Measurements from ENCODE around the gene PAM.

The PAM gene

GRCh38 chr5:103027267-103027666 lies 272.2 kb downstream of the PAM start:
- in situ Hi-C loops (cut with MboI; ENCODE audit: low sequenced_read_pairs, unreplicated experiment) = loop anchor here (25.0 kb wide), 1 partner anchor 440 kb away; no protein-coding TSS in a partner anchor
- no peak for TF ChIP-seq CTCF (IDR thresholded peaks at IDR 0.05; ENCODE audit: borderline replicate concordance, control extremely low read depth, extremely low read depth, insufficient read depth, missing control alignments)
- DNase-seq (ENCODE audit: low spot score) = no peak

GRCh38 chr5:103031607-103032006 lies 276.5 kb downstream of the PAM start:
- peak; percentile 3 for TF ChIP-seq CTCF (IDR thresholded peaks at IDR 0.05; ENCODE audit: borderline replicate concordance, control extremely low read depth, extremely low read depth, insufficient read depth, missing control alignments)
- in situ Hi-C loops (cut with MboI; ENCODE audit: low sequenced_read_pairs, unreplicated experiment) = loop anchor here (25.0 kb wide), 1 partner anchor 444 kb away; no protein-coding TSS in a partner anchor
- DNase-seq (ENCODE audit: low spot score) = no peak

GRCh38 chr5:103033696-103034095 lies 278.6 kb downstream of the PAM start:
- in situ Hi-C loops (cut with MboI; ENCODE audit: low sequenced_read_pairs, unreplicated experiment) = loop anchor here (25.0 kb wide), 1 partner anchor 446 kb away; no protein-coding TSS in a partner anchor
- TF ChIP-seq CTCF (IDR thresholded peaks at IDR 0.05; ENCODE audit: borderline replicate concordance, control extremely low read depth, extremely low read depth, insufficient read depth, missing control alignments) = no peak
- no peak for DNase-seq (ENCODE audit: low spot score)

GRCh38 chr5:103034662-103035392 lies 279.7 kb downstream of the PAM start:
- no peak for DNase-seq (ENCODE audit: low spot score)
- no peak for TF ChIP-seq CTCF (IDR thresholded peaks at IDR 0.05; ENCODE audit: borderline replicate concordance, control extremely low read depth, extremely low read depth, insufficient read depth, missing control alignments)
- in situ Hi-C loops (cut with MboI; ENCODE audit: low sequenced_read_pairs, unreplicated experiment) = loop anchor here (25.0 kb wide), 1 partner anchor 448 kb away; no protein-coding TSS in a partner anchor

- in situ Hi-C loops (cut with MboI; ENCODE audit: low sequenced_read_pairs, unreplicated experiment) = loop anchor here (25.0 kb wide), 1 partner anchor 448 kb away; no protein-coding TSS in a partner anchor
- no peak for DNase-seq (ENCODE audit: low spot score)
- TF ChIP-seq CTCF (IDR thresholded peaks at IDR 0.05; ENCODE audit: borderline replicate concordance, control extremely low read depth, extremely low read depth, insufficient read depth, missing control alignments) = no peak
These were observed 280.6 kb downstream of the PAM start for GRCh38 chr5:103035701-103036100.

GRCh38 chr5:103036601-103037000 lies 281.5 kb downstream of the PAM start:
- TF ChIP-seq CTCF (IDR thresholded peaks at IDR 0.05; ENCODE audit: borderline replicate concordance, control extremely low read depth, extremely low read depth, insufficient read depth, missing control alignments) = no peak
- in situ Hi-C loops (cut with MboI; ENCODE audit: low sequenced_read_pairs, unreplicated experiment) = loop anchor here (25.0 kb wide), 1 partner anchor 449 kb away; no protein-coding TSS in a partner anchor
- no peak for DNase-seq (ENCODE audit: low spot score)

Measured in GM13976 (cell line).